ENCODE data around the gene RFX1.
"Not testable (repeated sequence)": the region's sequence is repeated elsewhere in the genome, so short reads cannot be mapped to it uniquely, and the experiment has no call there.

GRCh38 chr19:13967206-13967605 is 38.9 kb downstream of the RFX1 start:
- not testable (repeated sequence) for TF ChIP-seq CTCF (IDR thresholded peaks at IDR 0.05; ENCODE audit: low read length); EZH2 (optimal IDR thresholded peaks at IDR 0.05; ENCODE audit: low read depth, low read length)

All from MM.1S (cell line).